Erythroblast (primary cell): ENCODE measurements around the gene TBC1D2.

ENCODE experiments used
- GATA1 ChIP-seq: IDR thresholded peaks from 2 replicates; pipeline ENCODE4 v1.6.1; 2011; ENCODE audit warnings: low read depth, mild to moderate bottlenecking, control low read depth, low read length, moderate library complexity
- POLR2A ChIP-seq: IDR thresholded peaks from 2 replicates; pipeline ENCODE4 v1.6.1; 2011; ENCODE audit warnings: mild to moderate bottlenecking, low read length

DNA sequence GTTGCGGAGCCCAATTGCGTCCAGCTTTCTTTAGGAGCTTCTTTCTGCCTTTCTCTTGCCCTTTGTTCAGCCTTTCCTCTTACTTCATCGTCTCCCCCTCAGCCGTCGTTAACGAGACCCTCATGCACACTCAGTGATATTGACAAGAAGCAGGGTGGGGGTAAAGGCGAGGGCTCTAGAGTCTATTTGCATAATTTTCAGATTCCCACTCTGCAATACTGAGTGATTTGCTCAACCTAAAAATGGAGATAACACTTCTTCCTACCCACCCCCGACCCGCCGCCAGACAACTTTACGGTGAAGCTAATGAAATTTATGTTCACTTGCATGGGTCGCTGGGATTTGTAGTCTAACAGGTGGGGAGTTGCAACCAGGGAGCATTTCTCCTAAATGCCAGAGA lies 1.3 kb upstream of the TBC1D2 start:
- TF ChIP-seq POLR2A, result no peak
- no peak for TF ChIP-seq GATA1
